HK-2 (cell line): ENCODE data around the gene SV2C.

Experiments used
- DNase-seq: peaks from one replicate; pipeline ENCODE4 v3.0.0-alpha.2; 2018; ENCODE audit not compliant: unreplicated experiment

The SV2C gene

GRCh38 chr5:76163111-76163628 lies 80.0 kb downstream of the SV2C start:
- no peak for DNase-seq

GRCh38 chr5:76165029-76165428 lies 81.8 kb downstream of the SV2C start:
- no peak for DNase-seq

GRCh38 chr5:76165711-76166374 lies 82.7 kb downstream of the SV2C start:
- no peak for DNase-seq

- no peak for DNase-seq
These were observed 83.8 kb downstream of the SV2C start for GRCh38 chr5:76166886-76167576.

GRCh38 chr5:76169146-76169905 lies 86.1 kb downstream of the SV2C start:
- no peak for DNase-seq

- no peak for DNase-seq
These were observed 90.9 kb downstream of the SV2C start for GRCh38 chr5:76174101-76174500.

GRCh38 chr5:76175051-76175666 lies 92.0 kb downstream of the SV2C start:
- DNase-seq, result peak; percentile 15

GRCh38 chr5:76175821-76176403 lies 92.7 kb downstream of the SV2C start:
- DNase-seq, result no peak

GRCh38 chr5:76177978-76178377 lies 94.8 kb downstream of the SV2C start:
- DNase-seq, result no peak

GRCh38 chr5:76178913-76179312 lies 95.7 kb downstream of the SV2C start:
- no peak for DNase-seq

GRCh38 chr5:76180814-76181805 lies 97.9 kb downstream of the SV2C start:
- no peak for DNase-seq

- DNase-seq, result no peak
These were observed 104.2 kb downstream of the SV2C start for GRCh38 chr5:76187386-76187785.

- DNase-seq, result no peak
These were observed 107.2 kb downstream of the SV2C start for GRCh38 chr5:76190356-76190755.

GRCh38 chr5:76192837-76193236 lies 109.7 kb downstream of the SV2C start:
- no peak for DNase-seq

- DNase-seq, result no peak
These were observed 110.5 kb downstream of the SV2C start for GRCh38 chr5:76193635-76194034.

GRCh38 chr5:76194340-76194739 lies 111.2 kb downstream of the SV2C start:
- DNase-seq, result no peak

GRCh38 chr5:76196457-76196856 lies 113.3 kb downstream of the SV2C start:
- no peak for DNase-seq

- DNase-seq, result no peak
These were observed 113.8 kb downstream of the SV2C start for GRCh38 chr5:76196886-76197489.

- DNase-seq, result no peak
These were observed 114.5 kb downstream of the SV2C start for GRCh38 chr5:76197726-76198125.
